HepG2 (cell line): ENCODE results near the gene STS. TPM values are rescaled to one million over a fixed set of nuclear protein-coding genes. Genes with fewer than 3 reads are reported as not detected.

Source experiments
- ATAC-seq: fragments of 200-7000 bp; cut with Tn5 transposase; 3 replicates; pipeline ENCODE4 v1.9.1; 2020; ENCODE audit warnings: mild to moderate bottlenecking, moderate library complexity
- BruUV-seq: library from RNA; stranded (reverse); fragments of 400-500 nt; replicated peaks from 2 replicates; lab custom pipeline; 2021; lab: Mats Ljungman, UMichigan
- CTCF ChIA-PET: fragments of 300-600 bp; formaldehyde crosslinking; extraction: SDS; loops from one replicate; lab custom pipeline; 2021; ENCODE audit warnings: low total read pairs, inconsistent platforms, low intra/inter-chr PET ratio; lab: Yijun Ruan, JAX
- POLR2A ChIA-PET: fragments of 350-600 bp; sonication (Branson Sonifier 250); formaldehyde crosslinking; loops from one replicate; lab custom pipeline; 2020; ENCODE audit warnings: antibody characterized with exemption, inconsistent platforms; lab: Yijun Ruan, JAX
- DNase-seq: peaks from one replicate; pipeline ENCODE4 v3.0.0-alpha.2; 2015; ENCODE audit warnings: low spot score
- FAIRE-seq: peaks from 3 replicates; lab custom pipeline; 2011; peaks lifted over from hg19 to GRCh38; lab: Jason Lieb, UNC
- H2AFZ ChIP-seq: one replicate; pipeline ENCODE4 v1.6.1; 2011; ENCODE audit warnings: low read length, inconsistent platforms
- H3K27ac ChIP-seq: fragments of 300-600 bp; 3 replicates; pipeline ENCODE4 v1.8.0; 2011; ENCODE audit warnings: mixed run types, mild to moderate bottlenecking, mixed read lengths, low read length, inconsistent platforms; ENCODE audit not compliant: insufficient read depth; ENCODE audit errors: extremely low read length
- H3K27me3 ChIP-seq, 2 experiments: fragments of 200-600 bp in 1 of 2; 2 replicates in 1 of 2; 3 replicates in 1 of 2; pipeline versions ENCODE4 v1.6.0 to v1.8.0; 2011; ENCODE audit warnings: low read length in 2 of 2, mild to moderate bottlenecking in 2 of 2, moderate library complexity in 2 of 2, inconsistent platforms in 1 of 2; ENCODE audit not compliant: insufficient read depth in 2 of 2, control insufficient read depth in 1 of 2
- H3K36me3 ChIP-seq, 2 experiments: fragments of 200-600 bp in 1 of 2; replicated peaks in 1 of 2; 2 replicates in 1 of 2; 3 replicates in 1 of 2; pipeline versions ENCODE4 v1.5.1 to v1.8.0; 2011; ENCODE audit warnings: low read length in 2 of 2, inconsistent platforms in 1 of 2; ENCODE audit not compliant: insufficient read depth in 2 of 2, control insufficient read depth in 1 of 2
- H3K4me1 ChIP-seq: 2 replicates; pipeline ENCODE4 v1.5.1; 2012; ENCODE audit warnings: low read length, inconsistent platforms; ENCODE audit not compliant: insufficient read depth
- H3K4me2 ChIP-seq: 2 replicates; pipeline ENCODE4 v1.6.0; 2011; ENCODE audit warnings: low read depth, low read length, inconsistent platforms
- H3K4me3 ChIP-seq, 3 experiments: fragments of 200-600 bp in 1 of 3; sonication (generic), shearing (Covaris generic) in 1 of 3; replicated peaks in 1 of 3; 2 replicates each; pipeline ENCODE4 v1.5.1; 2011 to 2016; ENCODE audit warnings: low read length in 3 of 3, inconsistent platforms in 2 of 3, low read depth in 2 of 3, mild to moderate bottlenecking in 2 of 3, control low read depth in 1 of 3, mixed read lengths in 1 of 3; ENCODE audit not compliant: insufficient read depth in 1 of 3
- H3K79me2 ChIP-seq: one replicate; pipeline ENCODE4 v1.6.1; 2011; ENCODE audit warnings: low read length, inconsistent platforms; ENCODE audit not compliant: insufficient read depth
- H3K9ac ChIP-seq: 2 replicates; pipeline ENCODE4 v1.6.0; 2011; ENCODE audit warnings: mild to moderate bottlenecking, low read depth, low read length, inconsistent platforms; ENCODE audit not compliant: insufficient read depth
- H3K9me3 ChIP-seq: 2 replicates; pipeline ENCODE4 v1.5.1; 2012; ENCODE audit warnings: mild to moderate bottlenecking, low read length
- H4K20me1 ChIP-seq: 2 replicates; pipeline ENCODE4 v1.6.0; 2011; ENCODE audit warnings: inconsistent platforms, mild to moderate bottlenecking, low read length, moderate library complexity; ENCODE audit not compliant: insufficient read depth
- CCDC6 ChIP-seq: sonication (generic); formaldehyde crosslinking; IDR thresholded peaks from 2 replicates; pipeline ENCODE4 v1.8.1; 2022; ENCODE audit warnings: mild to moderate bottlenecking, missing genetic modification reagents, moderate library complexity
- MBD4 ChIP-seq: IDR thresholded peaks from 2 replicates; pipeline ENCODE4 v1.6.1; 2012; ENCODE audit warnings: low read length, inconsistent platforms, borderline replicate concordance
- NR2C2 ChIP-seq: sonication (generic); formaldehyde crosslinking; IDR thresholded peaks from 2 replicates; pipeline ENCODE4 v1.4.0; 2020; ENCODE audit warnings: missing genetic modification reagents, mild to moderate bottlenecking, moderate library complexity, borderline replicate concordance
- SMARCE1 ChIP-seq: fragments of 450-650 bp; IDR thresholded peaks from 2 replicates; pipeline ENCODE4 v1.6.1; 2017; ENCODE audit warnings: borderline replicate concordance
- SMC3 ChIP-seq: IDR thresholded peaks from 2 replicates; pipeline ENCODE4 v1.6.1; 2011; ENCODE audit warnings: low read length, improper control_type of control experiment
- SNAI1 ChIP-seq: sonication (generic); formaldehyde crosslinking; IDR thresholded peaks from 2 replicates; pipeline ENCODE4 v1.5.0; 2020; ENCODE audit warnings: mild to moderate bottlenecking, missing genetic modification reagents, borderline replicate concordance
- ZBTB20 ChIP-seq: sonication (generic); formaldehyde crosslinking; IDR thresholded peaks from 2 replicates; pipeline ENCODE4 v1.8.1; 2023; ENCODE audit warnings: missing genetic modification reagents, low read depth, mild to moderate bottlenecking, borderline replicate concordance
- ZBTB7A ChIP-seq: sonication (generic); formaldehyde crosslinking; IDR thresholded peaks from 2 replicates; pipeline ENCODE4 v1.8.0; 2022; ENCODE audit warnings: mild to moderate bottlenecking, missing genetic modification reagents
- ZEB1 ChIP-seq: IDR thresholded peaks from 2 replicates; pipeline ENCODE4 v1.6.1; 2012; ENCODE audit warnings: mild to moderate bottlenecking, low read depth, inconsistent platforms; ENCODE audit not compliant: insufficient replicate concordance
- ZKSCAN5 ChIP-seq: sonication (generic); formaldehyde crosslinking; IDR thresholded peaks from 2 replicates; pipeline ENCODE4 v1.5.1; 2020; ENCODE audit warnings: mild to moderate bottlenecking, missing genetic modification reagents
- ZNF17 ChIP-seq: sonication (generic); formaldehyde crosslinking; IDR thresholded peaks from 2 replicates; pipeline ENCODE4 v1.5.0; 2020; ENCODE audit warnings: mild to moderate bottlenecking, missing genetic modification reagents
- ZNF761 ChIP-seq: sonication (generic); formaldehyde crosslinking; conservative IDR thresholded peaks from 2 replicates; pipeline ENCODE4 v1.4.0; 2020; ENCODE audit warnings: mild to moderate bottlenecking, missing genetic modification reagents
- WGBS: methylation state at CpG from one replicate; pipeline ENCODE4 v1.1.6; 2017; ENCODE audit warnings: low lambda C conversion rate; 5-methylcytosine and 5-hydroxymethylcytosine counted together
- in situ Hi-C: cut with HindIII; loops from 2 replicates; pipeline ENCODE4 v1.10.0; 2017; ENCODE audit warnings: low pct_unique_long_range_greater_than_20kb; ENCODE audit not compliant: extremely low pct_ligation_motif_present
- intact Hi-C: fragments of 100-400 bp; cut with micrococcal nuclease; formaldehyde crosslinking; loops from one replicate; pipeline ENCODE4 v1.10.0; 2022; ENCODE audit not compliant: unreplicated experiment
- polyA plus RNA-seq, 8 experiments: library from polyadenylated mRNA; depleted of rRNA in 3 of 8; stranded (reverse) in 7 of 8; unstranded in 1 of 8; fragments of >200 nt; fragmentation: Illumina TruSeq in 4 of 8; extraction: Trizol in 4 of 8; gene quantifications; 2 replicates each; pipeline versions ENCODE4 v1.2.1 to v1.2.3, GENCODE V29; 2011 to 2016; ENCODE audit warnings: low read depth in 4 of 8, missing spikeins in 1 of 8, mixed read lengths in 1 of 8; ENCODE audit not compliant: insufficient read depth in 1 of 8
- total RNA-seq, 5 experiments: library from RNA; depleted of rRNA; stranded (reverse); fragments of >200 nt; fragmentation: Illumina TruSeq; extraction: Trizol; gene quantifications; 2 replicates each; pipeline ENCODE4 v1.2.3, GENCODE V29; 2016; ENCODE audit warnings: low read depth in 1 of 5
- TF ChIP-seq, protein P1 (sequence below): fragments of 450-650 bp; IDR thresholded peaks from 2 replicates; pipeline ENCODE4 v1.6.1; 2017; ENCODE audit warnings: mild to moderate bottlenecking

The STS gene
- total and polyA plus RNA-seq, 2 of the 13 experiments (the other 11 are each of a cell fraction or from before 2014, with no cell fraction given) = 0.87 to 1.5 TPM

- ATAC-seq = no peak
- no peaks in the 10 kb centered on the region for H3K27me3 ChIP-seq
- H3K4me3 ChIP-seq = no peak overlapping the region
- 92% methylated on average over 3 of the region's 3 CpGs for WGBS
- CTCF ChIA-PET = no interaction called here
- no peak for DNase-seq
- H3K4me1 ChIP-seq = no peaks in the 10 kb centered on the region
- TF ChIP-seq SNAI1 (no peak), ZNF17 (no peak), ZBTB20 (no peak), CCDC6 (CRISPR knock-in tag) (no peak), NR2C2 (CRISPR knock-in tag) (no peak), ZNF761 (CRISPR knock-in tag) (no peak), ZBTB7A (CRISPR knock-in tag) (no peak), ZEB1 (no peak), ZKSCAN5 (CRISPR knock-in tag) (no peak), SMC3 (no peak), MBD4 (no peak), SMARCE1 (no peak)
- TF ChIP-seq, protein P1, sequence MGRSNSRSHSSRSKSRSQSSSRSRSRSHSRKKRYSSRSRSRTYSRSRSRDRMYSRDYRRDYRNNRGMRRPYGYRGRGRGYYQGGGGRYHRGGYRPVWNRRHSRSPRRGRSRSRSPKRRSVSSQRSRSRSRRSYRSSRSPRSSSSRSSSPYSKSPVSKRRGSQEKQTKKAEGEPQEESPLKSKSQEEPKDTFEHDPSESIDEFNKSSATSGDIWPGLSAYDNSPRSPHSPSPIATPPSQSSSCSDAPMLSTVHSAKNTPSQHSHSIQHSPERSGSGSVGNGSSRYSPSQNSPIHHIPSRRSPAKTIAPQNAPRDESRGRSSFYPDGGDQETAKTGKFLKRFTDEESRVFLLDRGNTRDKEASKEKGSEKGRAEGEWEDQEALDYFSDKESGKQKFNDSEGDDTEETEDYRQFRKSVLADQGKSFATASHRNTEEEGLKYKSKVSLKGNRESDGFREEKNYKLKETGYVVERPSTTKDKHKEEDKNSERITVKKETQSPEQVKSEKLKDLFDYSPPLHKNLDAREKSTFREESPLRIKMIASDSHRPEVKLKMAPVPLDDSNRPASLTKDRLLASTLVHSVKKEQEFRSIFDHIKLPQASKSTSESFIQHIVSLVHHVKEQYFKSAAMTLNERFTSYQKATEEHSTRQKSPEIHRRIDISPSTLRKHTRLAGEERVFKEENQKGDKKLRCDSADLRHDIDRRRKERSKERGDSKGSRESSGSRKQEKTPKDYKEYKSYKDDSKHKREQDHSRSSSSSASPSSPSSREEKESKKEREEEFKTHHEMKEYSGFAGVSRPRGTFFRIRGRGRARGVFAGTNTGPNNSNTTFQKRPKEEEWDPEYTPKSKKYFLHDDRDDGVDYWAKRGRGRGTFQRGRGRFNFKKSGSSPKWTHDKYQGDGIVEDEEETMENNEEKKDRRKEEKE = no peak
- TF ChIP-seq, all 625 proteins: peak for 0
- POLR2A ChIA-PET = no interaction called here
- Histone ChIP-seq H3K9ac (no peak overlapping the region), H3K27ac (no peak overlapping the region), H3K79me2 (no peaks in the 10 kb centered on the region), H4K20me1 (no peaks in the 10 kb centered on the region), H3K36me3 (no peaks in the 10 kb centered on the region; a peak in 1 of 5 replicates), H2AFZ (no peak overlapping the region), H3K9me3 (no peaks in the 10 kb centered on the region), H3K4me2 (no peak overlapping the region)
- intact Hi-C loops = no loop called here
- FAIRE-seq = no peak
- in situ Hi-C loops = no loop called here
- no TSS peak for BruUV-seq
These were observed 45.4 kb upstream of the STS start for GRCh38 chrX:7102119-7102518.
